HepG2 (cell line): Measurements from ENCODE around the gene C9orf50. TPM values are rescaled to one million over a fixed set of nuclear protein-coding genes. Genes with fewer than 3 reads are reported as not detected.

Source experiments
- ARNT ChIP-seq: fragments of 450-650 bp; IDR thresholded peaks from 2 replicates; pipeline ENCODE4 v1.6.1; 2017
- DDIT3 ChIP-seq: sonication (generic); formaldehyde crosslinking; IDR thresholded peaks from 2 replicates; pipeline ENCODE4 v1.4.0; 2020; ENCODE audit warnings: mild to moderate bottlenecking, missing genetic modification reagents
- JUN ChIP-seq: sonication (generic); formaldehyde crosslinking; IDR thresholded peaks from 2 replicates; pipeline ENCODE4 v1.4.0; 2020; ENCODE audit warnings: mild to moderate bottlenecking, missing genetic modification reagents
- KLF12 ChIP-seq: sonication (generic); formaldehyde crosslinking; IDR thresholded peaks from 2 replicates; pipeline ENCODE4 v1.4.0; 2020; ENCODE audit warnings: missing genetic modification reagents, borderline replicate concordance
- NAIF1 ChIP-seq: sonication (generic); formaldehyde crosslinking; IDR thresholded peaks from 2 replicates; pipeline ENCODE4 v1.5.0; 2020; ENCODE audit warnings: mild to moderate bottlenecking, missing genetic modification reagents, borderline replicate concordance
- NFYC ChIP-seq: IDR thresholded peaks from 2 replicates; pipeline ENCODE4 v1.6.1; 2016; ENCODE audit warnings: missing genetic modification reagents, missing compliant biosample characterization
- PRDM10 ChIP-seq: sonication (generic); formaldehyde crosslinking; IDR thresholded peaks from 2 replicates; pipeline ENCODE4 v1.4.0; 2020; ENCODE audit warnings: low read depth, missing genetic modification reagents
- THAP11 ChIP-seq: IDR thresholded peaks from 2 replicates; pipeline ENCODE4 v1.6.1; 2016; ENCODE audit warnings: missing biosample characterization, missing genetic modification reagents
- ZNF251 ChIP-seq: sonication (generic); formaldehyde crosslinking; IDR thresholded peaks from 2 replicates; pipeline ENCODE4 v1.9.0; 2021; ENCODE audit warnings: mild to moderate bottlenecking, missing genetic modification reagents
- ZNF407 ChIP-seq: sonication (generic); formaldehyde crosslinking; IDR thresholded peaks from one replicate; pipeline ENCODE4 v1.5.1; 2020; ENCODE audit warnings: mild to moderate bottlenecking, missing genetic modification reagents; ENCODE audit errors: not compliant biosample characterization
- ZNF543 ChIP-seq: sonication (generic); formaldehyde crosslinking; IDR thresholded peaks from 2 replicates; pipeline ENCODE4 v1.4.0; 2020; ENCODE audit warnings: mild to moderate bottlenecking, missing genetic modification reagents
- ZNF687 ChIP-seq: sonication (generic); formaldehyde crosslinking; IDR thresholded peaks from 2 replicates; pipeline ENCODE4 v1.5.1; 2020; ENCODE audit warnings: mild to moderate bottlenecking, missing genetic modification reagents, moderate library complexity
- polyA plus RNA-seq, 8 experiments: library from polyadenylated mRNA; depleted of rRNA in 3 of 8; stranded (reverse) in 7 of 8; unstranded in 1 of 8; fragments of >200 nt; fragmentation: Illumina TruSeq in 4 of 8; extraction: Trizol in 4 of 8; gene quantifications; 2 replicates each; pipeline versions ENCODE4 v1.2.1 to v1.2.3, GENCODE V29; 2011 to 2016; ENCODE audit warnings: low read depth in 4 of 8, missing spikeins in 1 of 8, mixed read lengths in 1 of 8; ENCODE audit not compliant: insufficient read depth in 1 of 8
- total RNA-seq, 5 experiments: library from RNA; depleted of rRNA; stranded (reverse); fragments of >200 nt; fragmentation: Illumina TruSeq; extraction: Trizol; gene quantifications; 2 replicates each; pipeline ENCODE4 v1.2.3, GENCODE V29; 2016; ENCODE audit warnings: low read depth in 1 of 5

Gene C9orf50
- total and polyA plus RNA-seq, 2 of the 13 experiments (the other 11 are each of a cell fraction or from before 2014, with no cell fraction given): not detected

- TF ChIP-seq ZNF407 (CRISPR knock-in tag): no peak
- TF ChIP-seq JUN (CRISPR knock-in tag): 0 out of 2 replicates have a peak, but pooled peaks have one; percentile 9
- TF ChIP-seq NFYC (CRISPR knock-in tag): no peak
- peak; percentile 48 for TF ChIP-seq ZNF687 (CRISPR knock-in tag)
- TF ChIP-seq THAP11: peak; percentile 69
- no peak for TF ChIP-seq ZNF543 (CRISPR knock-in tag)
- TF ChIP-seq KLF12 (CRISPR knock-in tag): no peak
- TF ChIP-seq PRDM10 (CRISPR knock-in tag): peak; percentile 47; the same call in 1 of the 2 replicates
- TF ChIP-seq NAIF1 (CRISPR knock-in tag): peak; percentile 46; the same call in 1 of the 2 replicates
- TF ChIP-seq ARNT: no peak
- TF ChIP-seq DDIT3 (CRISPR knock-in tag): no peak
- TF ChIP-seq ZNF251 (CRISPR knock-in tag): no peak
Measured at GRCh38 chr9:129580211-129580915, 40.5 kb downstream of the C9orf50 start (continued).
